Occipital lobe (tissue), 2 donors: ENCODE data around the gene SAMD11. TPM values are rescaled to one million over a fixed set of nuclear protein-coding genes. Genes with fewer than 3 reads are reported as not detected.
A peak's percentile ranks its signal among the peaks of the same experiment; 100 is the strongest.
"Not testable (repeated sequence)": the region's sequence is repeated elsewhere in the genome, so short reads cannot be mapped to it uniquely, and the experiment has no call there.

Experiments
- DNase-seq: peaks from one replicate; lab custom pipeline; 2025; lab: John Stamatoyannopoulos, UW
- total RNA-seq: library from RNA; depleted of rRNA; stranded (reverse); fragments of >200 nt; gene quantifications from one replicate; pipeline ENCODE4 v1.2.3, GENCODE V29; 2014

Gene SAMD11
- 0.16 TPM for total RNA-seq

- DNase-seq: peak; percentile 79
These were observed at the start of gene SAMD11 for GRCh38 chr1:923131-923990. TSS of gene SAMD11 (plus strand) at chr1:923923. CDS start at chr1:924432, 509 bp downstream.

GRCh38 chr1:876428-877208, 47.1 kb upstream of the SAMD11 start:
- DNase-seq: not testable (repeated sequence)

- not testable (repeated sequence) for DNase-seq
These were observed 46.3 kb upstream of the SAMD11 start for GRCh38 chr1:877209-877986.

- not testable (repeated sequence) for DNase-seq
These were observed 43.2 kb upstream of the SAMD11 start for GRCh38 chr1:880511-880910.

- DNase-seq: not testable (repeated sequence)
These were observed 42.8 kb upstream of the SAMD11 start for GRCh38 chr1:880915-881314.

- no peak for DNase-seq
These were observed 37.4 kb upstream of the SAMD11 start for GRCh38 chr1:886311-886710.

DNA sequence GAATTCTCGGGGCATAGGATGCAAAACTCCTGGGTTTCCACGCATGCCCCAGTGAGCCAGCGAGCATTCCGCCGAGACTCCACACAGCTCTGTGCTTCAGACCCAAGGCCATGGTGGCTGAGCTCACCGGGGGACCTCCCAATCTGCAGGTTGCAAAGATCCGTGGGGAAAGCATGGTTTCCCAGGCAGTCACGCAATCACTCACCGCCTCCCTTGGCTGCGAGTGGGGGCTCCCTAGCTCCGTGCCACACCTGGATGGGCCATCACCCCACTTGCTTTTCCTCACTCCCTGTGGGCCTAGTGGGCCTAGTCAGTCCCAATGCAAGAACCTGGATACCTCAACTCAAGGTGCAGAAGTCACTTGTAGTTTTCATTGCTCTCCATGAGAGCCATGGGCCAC, 37.0 kb upstream of the SAMD11 start:
- DNase-seq: no peak

DNA sequence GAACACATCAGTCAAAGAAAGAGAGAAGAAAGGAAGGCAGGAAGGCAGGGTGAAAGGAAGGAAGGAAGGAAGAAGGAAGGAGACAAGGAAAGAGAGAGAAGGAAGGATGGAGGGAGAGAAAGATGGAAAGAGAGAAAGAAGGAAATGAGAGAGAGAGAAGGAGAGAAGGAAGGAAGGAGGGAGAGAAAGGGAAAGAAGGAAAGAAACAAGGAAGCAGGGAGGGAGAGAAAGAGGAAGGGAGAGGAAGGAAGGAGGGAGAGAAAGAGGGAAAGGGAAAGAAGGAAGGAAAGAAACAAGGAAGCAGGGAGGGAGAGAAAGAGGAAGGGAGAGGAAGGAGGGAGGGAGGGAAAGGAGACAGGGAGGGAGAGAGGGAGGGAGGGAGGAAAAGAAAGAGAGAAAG, 35.4 kb upstream of the SAMD11 start:
- no peak for DNase-seq

GRCh38 chr1:889774-890173, 33.9 kb upstream of the SAMD11 start:
- not testable (repeated sequence) for DNase-seq

DNA sequence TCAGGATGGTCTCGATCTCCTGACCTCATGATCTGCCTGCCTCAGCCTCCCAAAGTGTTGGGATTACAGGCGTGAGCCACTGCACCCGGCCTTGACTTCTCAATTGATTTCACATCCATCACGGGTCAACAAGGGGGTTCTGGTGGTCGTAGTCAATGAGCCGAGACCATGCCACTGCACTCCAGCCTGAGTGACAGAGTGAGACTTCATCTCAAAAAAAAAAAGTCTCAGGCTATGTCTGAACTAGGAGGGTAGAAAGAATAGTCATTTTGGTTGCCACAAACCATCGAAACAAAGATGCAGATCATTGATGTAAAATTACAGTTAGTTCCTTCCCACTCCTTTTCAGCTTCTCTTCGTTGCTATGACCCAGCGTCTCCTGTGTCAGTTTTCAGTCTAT, 33.5 kb upstream of the SAMD11 start:
- not testable (repeated sequence) for DNase-seq

GRCh38 chr1:890661-891060, 33.1 kb upstream of the SAMD11 start:
- no peak for DNase-seq

GRCh38 chr1:897226-897625, 26.5 kb upstream of the SAMD11 start:
- DNase-seq: no peak

DNA sequence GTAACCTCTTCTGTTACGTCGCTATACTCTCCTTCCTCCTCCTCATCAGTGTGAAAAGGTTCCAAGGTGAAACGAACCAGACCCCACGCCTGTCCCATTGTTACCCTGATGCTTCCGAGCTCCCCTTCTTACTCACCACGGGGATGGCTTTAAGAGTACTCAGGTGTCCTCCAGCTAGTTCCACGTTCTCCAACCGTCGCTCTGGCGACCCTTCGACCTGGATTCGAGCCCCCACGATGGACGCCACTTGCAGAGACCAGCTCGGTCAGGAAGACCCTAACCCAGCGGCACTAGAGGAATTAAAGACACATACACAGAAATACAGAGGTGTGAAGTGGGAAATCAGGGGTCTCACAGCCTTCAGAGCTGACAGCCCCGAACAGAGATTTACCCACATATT, 25.8 kb upstream of the SAMD11 start:
- DNase-seq: not testable (repeated sequence)

- DNase-seq: no peak
These were observed 23.9 kb upstream of the SAMD11 start for GRCh38 chr1:899636-900317.

DNA sequence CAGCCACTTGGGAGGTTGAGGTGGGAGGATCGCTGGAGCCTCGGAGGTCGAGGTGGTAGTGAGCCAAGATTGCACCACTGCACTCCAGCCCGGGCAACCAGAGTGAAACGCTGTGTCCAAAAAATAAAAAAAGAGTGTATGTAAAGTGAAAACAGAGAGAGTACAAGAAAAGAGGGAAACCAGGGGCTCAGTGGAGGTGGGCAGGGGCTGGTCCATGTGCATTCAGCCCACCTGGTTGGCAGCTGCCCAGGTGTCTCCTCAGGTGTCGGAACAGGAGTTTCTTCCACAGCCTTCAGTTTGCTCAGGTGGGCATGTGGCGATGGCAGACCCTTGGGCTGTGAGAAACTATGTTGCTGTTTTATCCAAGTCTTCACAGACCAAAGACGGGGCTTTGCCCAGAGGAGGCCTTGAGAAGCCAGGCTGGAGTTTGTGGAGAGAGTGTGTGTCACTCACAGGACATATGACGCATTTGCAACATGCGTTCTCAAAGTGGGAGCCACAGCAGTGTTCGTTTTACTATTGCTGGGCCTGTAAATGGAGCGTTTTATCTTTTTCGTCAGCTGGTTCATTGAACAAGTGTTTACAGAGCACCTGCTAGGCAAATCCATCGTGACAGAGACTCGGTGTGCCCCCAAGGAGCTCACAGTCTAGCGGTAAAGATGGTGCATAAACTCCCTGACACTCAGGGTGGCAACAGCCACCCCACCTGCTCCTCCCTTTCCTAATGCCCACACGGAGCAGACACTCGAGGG, 22.4 kb upstream of the SAMD11 start:
- DNase-seq: no peak

DNA sequence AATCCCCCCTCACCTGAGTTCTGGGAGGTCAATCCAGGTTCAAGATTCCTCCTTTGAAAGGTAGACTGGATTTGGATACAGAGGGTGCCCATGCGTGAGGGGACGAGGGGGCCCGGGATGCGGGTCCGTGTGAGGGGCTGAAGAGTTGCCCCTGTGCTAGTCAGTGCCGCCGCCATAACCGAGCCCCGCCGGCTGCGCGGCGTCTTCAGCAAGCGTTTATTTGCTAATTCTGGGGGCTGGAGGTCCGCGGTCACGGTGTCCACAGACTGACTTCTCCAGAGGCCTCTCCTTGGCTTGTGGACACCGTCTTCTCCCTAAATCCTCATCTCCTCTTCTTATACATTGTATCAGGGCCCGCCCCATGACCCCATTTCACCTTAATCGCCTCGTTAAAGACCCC, 20.9 kb upstream of the SAMD11 start:
- DNase-seq: no peak

DNA sequence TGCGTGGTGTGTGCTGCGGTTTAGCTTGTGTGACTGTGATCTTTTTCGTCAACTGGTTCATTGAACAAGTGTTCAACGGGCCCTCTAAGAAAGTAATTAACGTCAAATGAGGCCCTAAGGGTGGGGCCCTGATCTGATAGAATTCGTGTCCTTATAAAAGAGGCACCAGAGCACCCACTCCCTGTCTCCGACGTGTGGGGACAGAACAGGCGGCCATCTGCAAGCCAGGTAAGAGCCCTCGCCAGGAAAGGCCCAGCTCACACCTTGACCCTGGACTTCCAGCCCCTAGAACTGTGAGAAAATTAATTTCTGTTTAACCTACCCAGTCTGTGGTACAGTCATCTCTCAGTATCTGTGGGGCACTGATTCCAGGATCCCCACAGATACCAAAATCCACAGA, 20.4 kb upstream of the SAMD11 start:
- no peak for DNase-seq

DNA sequence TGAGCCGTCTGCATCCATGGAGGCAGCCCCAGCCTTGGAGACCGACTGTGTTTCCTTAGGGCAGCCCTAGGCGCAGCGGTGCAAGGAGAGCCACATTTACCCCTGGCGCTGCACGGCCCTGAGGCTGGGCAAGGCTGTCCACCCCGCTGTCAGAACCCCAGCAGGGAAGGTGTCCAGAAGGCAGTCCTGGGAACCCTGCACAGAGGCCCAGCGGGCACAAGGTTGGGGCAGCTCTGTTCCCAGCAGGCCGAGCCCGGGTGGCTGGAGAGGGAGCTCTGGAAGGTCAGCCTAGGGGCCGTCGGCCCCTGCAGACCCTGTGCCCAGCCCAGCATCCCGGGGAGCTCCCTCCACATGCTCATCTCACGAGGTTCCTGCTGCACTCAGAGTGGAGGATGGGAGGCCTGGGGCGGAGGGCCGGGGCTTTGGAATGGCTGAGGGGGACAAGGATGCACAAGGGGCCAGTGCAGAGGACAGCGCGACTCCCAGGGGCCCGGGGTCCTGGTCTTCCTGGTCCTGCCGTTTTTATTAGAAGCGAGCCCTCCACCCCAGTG, 19.9 kb upstream of the SAMD11 start:
- no peak for DNase-seq

GRCh38 chr1:904310-904950, 19.3 kb upstream of the SAMD11 start:
- DNase-seq: peak; percentile 57
